Hepatocyte (in vitro differentiated cells): ENCODE measurements around the gene SOS1. TPM values are rescaled to one million over a fixed set of nuclear protein-coding genes. Genes with fewer than 3 reads are reported as not detected.

Experiments
- DNase-seq: peaks from one replicate; pipeline ENCODE4 v3.0.0-alpha.2; 2016; ENCODE audit warnings: low spot score
- H2AFZ ChIP-seq: fragments of 200-600 bp; sonication (generic); 2 replicates; pipeline ENCODE4 v1.6.0; 2016; ENCODE audit warnings: antibody characterized with exemption, mild to moderate bottlenecking
- H3K27ac ChIP-seq: fragments of 200-600 bp; sonication (generic); 2 replicates; pipeline ENCODE4 v1.5.1; 2016; ENCODE audit warnings: mild to moderate bottlenecking
- H3K27me3 ChIP-seq: fragments of 200-600 bp; sonication (generic); 2 replicates; pipeline ENCODE4 v1.6.1; 2016
- H3K36me3 ChIP-seq: fragments of 200-600 bp; sonication (generic); replicated peaks from 2 replicates; pipeline ENCODE4 v1.5.1; 2016; ENCODE audit warnings: low read depth; ENCODE audit not compliant: insufficient read depth
- H3K4me1 ChIP-seq: fragments of 200-600 bp; sonication (generic); 2 replicates; pipeline ENCODE4 v1.5.1; 2016; ENCODE audit warnings: mild to moderate bottlenecking, moderate library complexity; ENCODE audit not compliant: insufficient read depth
- H3K4me2 ChIP-seq: fragments of 200-600 bp; sonication (generic); 2 replicates; pipeline ENCODE4 v1.6.0; 2016
- H3K4me3 ChIP-seq: fragments of 200-600 bp; sonication (generic); 2 replicates; pipeline ENCODE4 v1.5.1; 2016; ENCODE audit warnings: mild to moderate bottlenecking
- H3K79me2 ChIP-seq: fragments of 200-600 bp; sonication (generic); 2 replicates; pipeline ENCODE4 v1.6.0; 2017; ENCODE audit warnings: mild to moderate bottlenecking
- H3K9me2 ChIP-seq: fragments of 200-600 bp; sonication (generic); replicated peaks from 2 replicates; pipeline ENCODE4 v1.6.0; 2017; ENCODE audit warnings: mild to moderate bottlenecking; ENCODE audit not compliant: insufficient read depth
- H3K9me3 ChIP-seq: fragments of 200-600 bp; sonication (generic); 2 replicates; pipeline ENCODE4 v1.5.1; 2016; ENCODE audit warnings: low read depth, mild to moderate bottlenecking
- H4K20me1 ChIP-seq: fragments of 200-600 bp; sonication (generic); 2 replicates; pipeline ENCODE4 v1.6.0; 2016; ENCODE audit warnings: mild to moderate bottlenecking; ENCODE audit not compliant: insufficient read depth, poor library complexity, severe bottlenecking
- EZH2 ChIP-seq: fragments of 200-600 bp; sonication (generic); IDR thresholded peaks from 2 replicates; pipeline ENCODE4 v1.6.1; 2016; ENCODE audit warnings: antibody characterized with exemption, mild to moderate bottlenecking, borderline replicate concordance
- EZH2phosphoT487 ChIP-seq: fragments of 200-600 bp; sonication (generic); IDR thresholded peaks from one replicate; pipeline ENCODE4 v1.6.1; 2018; ENCODE audit warnings: antibody characterized with exemption, mild to moderate bottlenecking, low read depth, moderate library complexity; ENCODE audit not compliant: unreplicated experiment, severe bottlenecking
- WGBS: methylation state at CpG from one replicate; pipeline ENCODE4 v1.1.6; 2016; ENCODE audit warnings: low lambda C conversion rate; ENCODE audit errors: missing lambda C conversion rate; 5-methylcytosine and 5-hydroxymethylcytosine counted together
- polyA plus RNA-seq: library from polyadenylated mRNA; unstranded; fragments of >200 nt; fragmentation: Nextera tagmentation; extraction: Ambion mirVana; gene quantifications from 2 replicates; pipeline ENCODE4 v1.2.1, GENCODE V29; 2016
- total RNA-seq: library from RNA; depleted of rRNA; stranded (reverse); fragments of >200 nt; gene quantifications from 2 replicates; pipeline ENCODE4 v1.2.3, GENCODE V29; 2014
- TF ChIP-seq, protein P1 (sequence below): fragments of 200-600 bp; sonication (generic); IDR thresholded peaks from 2 replicates; pipeline ENCODE4 v1.5.1; 2016; ENCODE audit warnings: antibody characterized with exemption, mild to moderate bottlenecking; ENCODE audit not compliant: poor library complexity

SOS1 gene
- total and polyA plus RNA-seq, 2 experiments from 2014 or later = 11.9 to 48.4 TPM

DNA sequence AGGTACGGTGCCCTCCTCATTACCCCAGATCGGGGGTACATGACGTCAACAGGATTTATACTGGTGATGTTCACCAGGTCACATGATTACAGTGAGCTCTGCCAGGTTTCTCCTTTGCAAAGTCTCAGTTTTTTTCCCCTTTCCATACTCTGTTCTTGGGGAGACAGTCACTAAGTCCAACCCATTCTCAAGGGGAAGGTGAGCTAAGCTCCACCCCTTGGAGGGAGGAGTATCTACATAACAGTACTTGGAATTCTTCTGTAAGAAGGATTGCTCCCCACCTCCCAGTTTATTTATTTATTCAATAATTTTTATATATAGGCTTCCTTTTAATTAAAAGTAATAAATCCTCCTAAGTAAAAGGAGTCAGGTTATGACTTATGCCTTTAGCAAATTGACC is 34.1 kb upstream of the SOS1 start:
- H3K4me2 ChIP-seq = no peak overlapping the region
- H3K27me3 ChIP-seq = no peaks in the 10 kb centered on the region
- no peaks in the 10 kb centered on the region for H3K79me2 ChIP-seq
- no peaks in the 10 kb centered on the region for H3K36me3 ChIP-seq
- no peak overlapping the region for H3K27ac ChIP-seq
- H4K20me1 ChIP-seq = no peaks in the 10 kb centered on the region
- 92% methylated on average over 3 of the region's 3 CpGs for WGBS
- H2AFZ ChIP-seq = no peak overlapping the region
- no peak for TF ChIP-seq EZH2phosphoT487
- TF ChIP-seq EZH2 = no peak
- H3K4me3 ChIP-seq = no peak overlapping the region
- no peaks in the 10 kb centered on the region for H3K4me1 ChIP-seq
- no peak for DNase-seq
- no peaks in the 10 kb centered on the region for H3K9me3 ChIP-seq
- no peaks in the 10 kb centered on the region for H3K9me2 ChIP-seq

DNA sequence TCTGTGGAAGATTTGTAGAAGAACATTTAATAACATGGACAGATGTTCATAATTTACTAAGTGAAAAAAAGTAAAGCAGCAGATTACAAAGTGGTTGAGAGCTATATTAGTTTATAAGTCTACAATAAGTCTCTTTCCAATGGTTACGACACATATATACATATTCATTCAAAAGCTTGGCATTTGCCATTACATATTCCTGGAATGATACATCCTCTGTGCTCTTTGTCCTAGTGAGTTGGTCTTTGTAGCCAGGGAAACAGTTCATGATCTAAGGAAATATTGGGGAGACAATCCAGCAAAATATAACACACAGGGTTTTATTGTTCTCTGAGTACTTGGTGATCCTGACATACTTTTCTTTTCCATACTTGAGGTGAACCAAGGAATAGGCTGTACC is 32.5 kb upstream of the SOS1 start:
- H2AFZ ChIP-seq = no peak overlapping the region
- H3K4me1 ChIP-seq = no peaks in the 10 kb centered on the region
- no peak overlapping the region for H3K27ac ChIP-seq
- H3K36me3 ChIP-seq = no peaks in the 10 kb centered on the region
- WGBS = 100% methylated on average over 1 of the region's 1 CpG
- no peak overlapping the region for H3K4me2 ChIP-seq
- TF ChIP-seq EZH2phosphoT487 (no peak), EZH2 (no peak)
- TF ChIP-seq, protein P1, sequence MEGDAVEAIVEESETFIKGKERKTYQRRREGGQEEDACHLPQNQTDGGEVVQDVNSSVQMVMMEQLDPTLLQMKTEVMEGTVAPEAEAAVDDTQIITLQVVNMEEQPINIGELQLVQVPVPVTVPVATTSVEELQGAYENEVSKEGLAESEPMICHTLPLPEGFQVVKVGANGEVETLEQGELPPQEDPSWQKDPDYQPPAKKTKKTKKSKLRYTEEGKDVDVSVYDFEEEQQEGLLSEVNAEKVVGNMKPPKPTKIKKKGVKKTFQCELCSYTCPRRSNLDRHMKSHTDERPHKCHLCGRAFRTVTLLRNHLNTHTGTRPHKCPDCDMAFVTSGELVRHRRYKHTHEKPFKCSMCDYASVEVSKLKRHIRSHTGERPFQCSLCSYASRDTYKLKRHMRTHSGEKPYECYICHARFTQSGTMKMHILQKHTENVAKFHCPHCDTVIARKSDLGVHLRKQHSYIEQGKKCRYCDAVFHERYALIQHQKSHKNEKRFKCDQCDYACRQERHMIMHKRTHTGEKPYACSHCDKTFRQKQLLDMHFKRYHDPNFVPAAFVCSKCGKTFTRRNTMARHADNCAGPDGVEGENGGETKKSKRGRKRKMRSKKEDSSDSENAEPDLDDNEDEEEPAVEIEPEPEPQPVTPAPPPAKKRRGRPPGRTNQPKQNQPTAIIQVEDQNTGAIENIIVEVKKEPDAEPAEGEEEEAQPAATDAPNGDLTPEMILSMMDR = no peak
- no peaks in the 10 kb centered on the region for H3K9me3 ChIP-seq
- no peak overlapping the region for H3K4me3 ChIP-seq
- no peaks in the 10 kb centered on the region for H3K79me2 ChIP-seq
- H4K20me1 ChIP-seq = no peaks in the 10 kb centered on the region
- no peaks in the 10 kb centered on the region for H3K9me2 ChIP-seq
- DNase-seq = no peak
- H3K27me3 ChIP-seq = no peaks in the 10 kb centered on the region

DNA sequence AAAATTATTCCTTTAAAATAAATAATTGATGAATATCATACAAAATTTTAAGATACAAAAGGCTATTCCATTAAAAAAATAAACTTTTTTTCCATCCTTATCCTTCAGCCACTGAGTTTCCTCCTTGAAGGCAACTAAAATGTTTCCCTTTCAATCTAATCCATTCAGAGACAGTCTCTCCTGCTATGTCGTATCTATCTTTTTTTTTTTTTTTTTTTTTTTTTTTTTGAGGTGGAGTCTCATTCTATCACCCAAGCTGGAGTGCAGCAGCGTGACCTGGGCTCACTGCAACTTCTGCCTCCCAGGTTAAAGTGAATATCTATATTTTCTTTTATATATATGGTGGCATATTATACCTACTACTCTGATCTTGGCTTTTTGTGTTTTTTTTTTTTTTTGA is 31.7 kb upstream of the SOS1 start:
- TF ChIP-seq EZH2 (no peak), EZH2phosphoT487 (no peak)
- TF ChIP-seq, protein P1 = no peak
- no peaks in the 10 kb centered on the region for H3K4me1 ChIP-seq
- no peak overlapping the region for H3K27ac ChIP-seq
- no peaks in the 10 kb centered on the region for H4K20me1 ChIP-seq
- H3K27me3 ChIP-seq = no peaks in the 10 kb centered on the region
- no peak overlapping the region for H3K4me3 ChIP-seq
- no peak for DNase-seq
- no peak overlapping the region for H2AFZ ChIP-seq
- H3K9me2 ChIP-seq = no peaks in the 10 kb centered on the region
- H3K79me2 ChIP-seq = no peaks in the 10 kb centered on the region
- H3K36me3 ChIP-seq = no peaks in the 10 kb centered on the region
- no peaks in the 10 kb centered on the region for H3K9me3 ChIP-seq
- H3K4me2 ChIP-seq = no peak overlapping the region
- WGBS = 79% methylated on average over 2 of the region's 2 CpGs

DNA sequence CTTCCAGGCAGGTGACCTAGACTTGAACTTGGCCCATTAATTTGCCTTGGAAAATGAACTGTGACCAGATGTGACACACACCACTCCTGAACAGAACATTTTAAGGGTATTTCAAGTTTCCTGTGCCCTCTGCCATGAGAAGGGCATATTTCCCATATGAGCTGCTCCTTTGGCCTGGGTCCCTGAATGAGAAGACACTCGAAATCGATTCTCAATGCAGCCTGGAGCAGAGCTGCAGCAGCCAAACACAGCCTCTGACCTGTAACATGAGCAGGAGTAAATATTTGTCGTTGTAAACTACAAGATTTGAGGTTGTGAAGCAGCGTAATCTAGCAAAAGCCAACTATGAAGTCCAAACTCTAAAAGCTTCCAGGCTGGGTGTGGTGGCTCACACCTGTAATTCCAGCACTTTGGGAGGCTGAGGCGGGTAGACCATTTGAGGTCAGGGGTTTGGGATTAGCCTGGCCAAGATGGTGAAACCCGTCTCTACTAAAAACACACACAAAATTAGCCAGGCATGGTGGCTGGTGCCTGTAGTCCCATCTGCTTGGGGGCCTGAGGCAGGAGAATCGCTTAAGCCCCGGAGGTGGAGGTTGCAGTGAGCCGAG is 30.1 kb upstream of the SOS1 start:
- no peaks in the 10 kb centered on the region for H3K79me2 ChIP-seq
- TF ChIP-seq EZH2 (no peak), EZH2phosphoT487 (no peak)
- TF ChIP-seq, protein P1 = no peak

More for the DNA sequence above, 30.1 kb upstream of the SOS1 start:
- no peak overlapping the region for H2AFZ ChIP-seq
- H3K4me2 ChIP-seq = peak overlapping the region; percentile 27
- H3K4me3 ChIP-seq = no peak overlapping the region
- H3K4me1 ChIP-seq = no peaks in the 10 kb centered on the region
- WGBS = 78% methylated on average over 9 of the region's 9 CpGs
- H3K27me3 ChIP-seq = no peaks in the 10 kb centered on the region
- no peaks in the 10 kb centered on the region for H3K36me3 ChIP-seq
- no peaks in the 10 kb centered on the region for H4K20me1 ChIP-seq
- DNase-seq = no peak
- H3K9me3 ChIP-seq = no peaks in the 10 kb centered on the region
- H3K9me2 ChIP-seq = no peaks in the 10 kb centered on the region
- no peak overlapping the region for H3K27ac ChIP-seq
